GM18907 (cell line): ENCODE data around the gene TEAD2.
"Not testable (repeated sequence)": the region's sequence is repeated elsewhere in the genome, so short reads cannot be mapped to it uniquely, and the experiment has no call there.

Source experiments
- ATAC-seq: cut with Tn5 transposase; IDR thresholded peaks from one replicate; pipeline ENCODE4 v1.9.1; 2021; ENCODE audit warnings: mild to moderate bottlenecking, moderate library complexity; ENCODE audit not compliant: unreplicated experiment

The TEAD2 gene

GRCh38 chr19:49333811-49334288 is 28.4 kb downstream of the TEAD2 start:
- ATAC-seq: peak; percentile 52

GRCh38 chr19:49333418-49333805 is 28.8 kb downstream of the TEAD2 start:
- ATAC-seq: no peak

GRCh38 chr19:49332691-49333417 is 29.4 kb downstream of the TEAD2 start:
- ATAC-seq: not testable (repeated sequence)

GRCh38 chr19:49331616-49332055 is 30.6 kb downstream of the TEAD2 start:
- peak; percentile 40 for ATAC-seq

GRCh38 chr19:49331187-49331586 is 31.0 kb downstream of the TEAD2 start:
- not testable (repeated sequence) for ATAC-seq

GRCh38 chr19:49328741-49329140 is 33.5 kb downstream of the TEAD2 start:
- ATAC-seq: no peak

GRCh38 chr19:49327878-49328544 is 34.2 kb downstream of the TEAD2 start:
- no peak for ATAC-seq

- ATAC-seq: peak; percentile 31
Observed at GRCh38 chr19:49326165-49326704, 36.0 kb downstream of the TEAD2 start.

- not testable (repeated sequence) for ATAC-seq
Observed at GRCh38 chr19:49325756-49326155, 36.5 kb downstream of the TEAD2 start.

- ATAC-seq: no peak
Observed at GRCh38 chr19:49324801-49325576, 37.2 kb downstream of the TEAD2 start, which contains the start of gene SLC6A16. SLC6A16 (minus strand) TSS chr19:49325191; CDS start chr19:49311347, 13,844 bp downstream.

- no peak for ATAC-seq
Observed at GRCh38 chr19:49318296-49318695, 43.9 kb downstream of the TEAD2 start.

- no peak for ATAC-seq
Observed at GRCh38 chr19:49316284-49316683, 45.9 kb downstream of the TEAD2 start.

- ATAC-seq: no peak
Observed at GRCh38 chr19:49315111-49315510, 47.1 kb downstream of the TEAD2 start.

- ATAC-seq: no peak
Observed at GRCh38 chr19:49309087-49309486, 53.1 kb downstream of the TEAD2 start.

GRCh38 chr19:49306734-49307133 is 55.5 kb downstream of the TEAD2 start:
- ATAC-seq: not testable (repeated sequence)

- no peak for ATAC-seq
Observed at GRCh38 chr19:49301866-49302252, 60.4 kb downstream of the TEAD2 start.

GRCh38 chr19:49301165-49301865 is 60.9 kb downstream of the TEAD2 start:
- no peak for ATAC-seq

- ATAC-seq: not testable (repeated sequence)
Observed at GRCh38 chr19:49298653-49299052, 63.6 kb downstream of the TEAD2 start.

GRCh38 chr19:49297403-49297802 is 64.8 kb downstream of the TEAD2 start:
- no peak for ATAC-seq

GRCh38 chr19:49295208-49295880 is 66.9 kb downstream of the TEAD2 start:
- no peak for ATAC-seq
